Panc1 (cell line): ENCODE measurements around the gene ZBBX. TPM values are rescaled to one million over a fixed set of nuclear protein-coding genes. Genes with fewer than 3 reads are reported as not detected.

Experiments
- ATAC-seq: fragments of 200-7000 bp; cut with Tn5 transposase; 2 replicates; pipeline ENCODE4 v1.9.1; 2020; ENCODE audit warnings: mild to moderate bottlenecking, moderate library complexity
- BruUV-seq: library from RNA; stranded (reverse); fragments of 400-500 nt; replicated peaks from 2 replicates; lab custom pipeline; 2021; lab: Mats Ljungman, UMichigan
- CTCF ChIA-PET: fragments of 300-600 bp; sonication (Branson Sonifier 250); formaldehyde crosslinking; loops from one replicate; lab custom pipeline; 2022; ENCODE audit warnings: antibody characterized with exemption; lab: Charles Lee
- POLR2A ChIA-PET: fragments of 300-600 bp; sonication (Branson Sonifier 250); formaldehyde crosslinking; loops from one replicate; lab custom pipeline; 2022; ENCODE audit warnings: antibody characterized with exemption; lab: Charles Lee
- DNase-seq: peaks from one replicate; pipeline ENCODE4 v3.0.0-alpha.2; 2010; ENCODE audit warnings: low read depth, low spot score
- H3K27ac ChIP-seq: 2 replicates; pipeline ENCODE4 v1.5.1; 2011; ENCODE audit warnings: mild to moderate bottlenecking, low read length, inconsistent platforms
- H3K27me3 ChIP-seq: fragments of 200-500 bp; sonication (Bioruptor generic); 2 replicates; pipeline ENCODE4 v1.6.0; 2014; ENCODE audit warnings: low read length, inconsistent platforms; ENCODE audit not compliant: control insufficient read depth, insufficient read depth
- H3K36me3 ChIP-seq: fragments of 200-500 bp; sonication (Bioruptor generic); 2 replicates; pipeline ENCODE4 v1.5.1; 2014; ENCODE audit warnings: inconsistent platforms, mild to moderate bottlenecking, low read length, moderate library complexity; ENCODE audit not compliant: control insufficient read depth, insufficient read depth
- H3K4me1 ChIP-seq: 2 replicates; pipeline ENCODE4 v1.5.1; 2011; ENCODE audit warnings: inconsistent platforms, mild to moderate bottlenecking, low read length, moderate library complexity; ENCODE audit not compliant: control insufficient read depth, insufficient read depth
- H3K4me3 ChIP-seq, 2 experiments: 2 replicates each; pipeline ENCODE4 v1.5.1; 2011 to 2012; ENCODE audit warnings: low read depth in 2 of 2, low read length in 2 of 2, mild to moderate bottlenecking in 2 of 2, inconsistent platforms in 1 of 2, moderate library complexity in 1 of 2
- H3K9me3 ChIP-seq: fragments of 200-500 bp; sonication (Bioruptor generic); 2 replicates; pipeline ENCODE4 v1.5.1; 2014; ENCODE audit warnings: low read depth, mild to moderate bottlenecking, inconsistent platforms, low read length, moderate library complexity; ENCODE audit not compliant: control insufficient read depth, insufficient read depth
- POLR2AphosphoS5 ChIP-seq: IDR thresholded peaks from 2 replicates; pipeline ENCODE4 v1.6.1; 2012; ENCODE audit warnings: mild to moderate bottlenecking, low read depth, low read length, moderate library complexity
- SIN3A ChIP-seq: IDR thresholded peaks from 2 replicates; pipeline ENCODE4 v1.6.1; 2012; ENCODE audit warnings: low read depth, mild to moderate bottlenecking, low read length, moderate library complexity, borderline replicate concordance; ENCODE audit not compliant: insufficient read depth
- TCF7L2 ChIP-seq: IDR thresholded peaks from 2 replicates; pipeline ENCODE4 v1.6.1; 2011; ENCODE audit warnings: mild to moderate bottlenecking, low read depth, low read length, inconsistent platforms
- in situ Hi-C: cut with HindIII; loops from 2 replicates; pipeline ENCODE4 v1.10.0; 2016; ENCODE audit warnings: low sequenced_read_pairs, low pct_unique_long_range_greater_than_20kb
- intact Hi-C: fragments of 100-400 bp; cut with micrococcal nuclease; formaldehyde crosslinking; loops from one replicate; pipeline ENCODE4 v1.10.0; 2022; ENCODE audit not compliant: unreplicated experiment
- total RNA-seq: library from RNA; stranded (reverse); gene quantifications from one replicate; pipeline ENCODE4 v1.2.1, GENCODE V29; 2021; ENCODE audit not compliant: unreplicated experiment
- TF ChIP-seq, protein P1 (sequence below): fragments of 450-650 bp; IDR thresholded peaks from 2 replicates; pipeline ENCODE4 v1.5.1; 2017; ENCODE audit warnings: mild to moderate bottlenecking
- TF ChIP-seq, protein P2 (sequence below), 2 experiments: IDR thresholded peaks; 2 replicates each; pipeline ENCODE4 v1.6.1; 2011 to 2012; ENCODE audit warnings: low read depth in 2 of 2, control low read depth in 1 of 2, low read length in 1 of 2, mild to moderate bottlenecking in 1 of 2, moderate library complexity in 1 of 2; ENCODE audit not compliant: insufficient read depth in 1 of 2

Gene ZBBX
- total RNA-seq, 1 experiment from 2014 or later: not detected

DNA sequence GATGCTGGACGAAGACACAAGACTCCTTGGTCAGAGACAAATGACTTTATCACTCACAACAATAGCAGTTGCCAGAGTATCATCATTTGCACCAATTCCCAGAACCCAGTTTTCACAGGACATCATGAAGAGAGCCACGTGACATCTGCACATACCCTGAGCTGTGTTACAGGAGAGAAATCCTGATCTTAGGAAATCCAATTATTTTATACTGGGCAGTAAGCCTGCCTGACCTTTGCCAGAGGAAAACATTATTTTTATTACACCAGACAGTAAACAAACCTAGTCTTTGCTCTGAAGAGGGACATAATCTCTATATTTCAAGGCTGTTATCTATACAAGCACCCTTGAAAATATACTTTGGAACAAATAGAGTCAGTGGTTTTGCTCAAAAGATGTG lies 77.4 kb downstream of the ZBBX start:
- no peak for ATAC-seq
- no peak overlapping the region for H3K27ac ChIP-seq
- TF ChIP-seq, protein P1, sequence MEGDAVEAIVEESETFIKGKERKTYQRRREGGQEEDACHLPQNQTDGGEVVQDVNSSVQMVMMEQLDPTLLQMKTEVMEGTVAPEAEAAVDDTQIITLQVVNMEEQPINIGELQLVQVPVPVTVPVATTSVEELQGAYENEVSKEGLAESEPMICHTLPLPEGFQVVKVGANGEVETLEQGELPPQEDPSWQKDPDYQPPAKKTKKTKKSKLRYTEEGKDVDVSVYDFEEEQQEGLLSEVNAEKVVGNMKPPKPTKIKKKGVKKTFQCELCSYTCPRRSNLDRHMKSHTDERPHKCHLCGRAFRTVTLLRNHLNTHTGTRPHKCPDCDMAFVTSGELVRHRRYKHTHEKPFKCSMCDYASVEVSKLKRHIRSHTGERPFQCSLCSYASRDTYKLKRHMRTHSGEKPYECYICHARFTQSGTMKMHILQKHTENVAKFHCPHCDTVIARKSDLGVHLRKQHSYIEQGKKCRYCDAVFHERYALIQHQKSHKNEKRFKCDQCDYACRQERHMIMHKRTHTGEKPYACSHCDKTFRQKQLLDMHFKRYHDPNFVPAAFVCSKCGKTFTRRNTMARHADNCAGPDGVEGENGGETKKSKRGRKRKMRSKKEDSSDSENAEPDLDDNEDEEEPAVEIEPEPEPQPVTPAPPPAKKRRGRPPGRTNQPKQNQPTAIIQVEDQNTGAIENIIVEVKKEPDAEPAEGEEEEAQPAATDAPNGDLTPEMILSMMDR: no peak
- TF ChIP-seq SIN3A (no peak), TCF7L2 (no peak), POLR2AphosphoS5 (no peak)
- TF ChIP-seq, protein P2, sequence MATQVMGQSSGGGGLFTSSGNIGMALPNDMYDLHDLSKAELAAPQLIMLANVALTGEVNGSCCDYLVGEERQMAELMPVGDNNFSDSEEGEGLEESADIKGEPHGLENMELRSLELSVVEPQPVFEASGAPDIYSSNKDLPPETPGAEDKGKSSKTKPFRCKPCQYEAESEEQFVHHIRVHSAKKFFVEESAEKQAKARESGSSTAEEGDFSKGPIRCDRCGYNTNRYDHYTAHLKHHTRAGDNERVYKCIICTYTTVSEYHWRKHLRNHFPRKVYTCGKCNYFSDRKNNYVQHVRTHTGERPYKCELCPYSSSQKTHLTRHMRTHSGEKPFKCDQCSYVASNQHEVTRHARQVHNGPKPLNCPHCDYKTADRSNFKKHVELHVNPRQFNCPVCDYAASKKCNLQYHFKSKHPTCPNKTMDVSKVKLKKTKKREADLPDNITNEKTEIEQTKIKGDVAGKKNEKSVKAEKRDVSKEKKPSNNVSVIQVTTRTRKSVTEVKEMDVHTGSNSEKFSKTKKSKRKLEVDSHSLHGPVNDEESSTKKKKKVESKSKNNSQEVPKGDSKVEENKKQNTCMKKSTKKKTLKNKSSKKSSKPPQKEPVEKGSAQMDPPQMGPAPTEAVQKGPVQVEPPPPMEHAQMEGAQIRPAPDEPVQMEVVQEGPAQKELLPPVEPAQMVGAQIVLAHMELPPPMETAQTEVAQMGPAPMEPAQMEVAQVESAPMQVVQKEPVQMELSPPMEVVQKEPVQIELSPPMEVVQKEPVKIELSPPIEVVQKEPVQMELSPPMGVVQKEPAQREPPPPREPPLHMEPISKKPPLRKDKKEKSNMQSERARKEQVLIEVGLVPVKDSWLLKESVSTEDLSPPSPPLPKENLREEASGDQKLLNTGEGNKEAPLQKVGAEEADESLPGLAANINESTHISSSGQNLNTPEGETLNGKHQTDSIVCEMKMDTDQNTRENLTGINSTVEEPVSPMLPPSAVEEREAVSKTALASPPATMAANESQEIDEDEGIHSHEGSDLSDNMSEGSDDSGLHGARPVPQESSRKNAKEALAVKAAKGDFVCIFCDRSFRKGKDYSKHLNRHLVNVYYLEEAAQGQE (IDR thresholded peaks at IDR 0.05; ENCODE audit: insufficient read depth in 1 of 2, low read depth in 2 of 2, low read length in 1 of 2): no peak
- intact Hi-C loops: no loop called here
- BruUV-seq: no TSS peak
- H3K9me3 ChIP-seq: no peaks in the 10 kb centered on the region
- no peaks in the 10 kb centered on the region for H3K27me3 ChIP-seq
- ChIA-PET CTCF (no interaction called here), POLR2A (no interaction called here)
- no peak overlapping the region for H3K4me3 ChIP-seq
- in situ Hi-C loops: no loop called here
- DNase-seq: no peak
- H3K36me3 ChIP-seq: no peaks in the 10 kb centered on the region
- no peaks in the 10 kb centered on the region for H3K4me1 ChIP-seq

DNA sequence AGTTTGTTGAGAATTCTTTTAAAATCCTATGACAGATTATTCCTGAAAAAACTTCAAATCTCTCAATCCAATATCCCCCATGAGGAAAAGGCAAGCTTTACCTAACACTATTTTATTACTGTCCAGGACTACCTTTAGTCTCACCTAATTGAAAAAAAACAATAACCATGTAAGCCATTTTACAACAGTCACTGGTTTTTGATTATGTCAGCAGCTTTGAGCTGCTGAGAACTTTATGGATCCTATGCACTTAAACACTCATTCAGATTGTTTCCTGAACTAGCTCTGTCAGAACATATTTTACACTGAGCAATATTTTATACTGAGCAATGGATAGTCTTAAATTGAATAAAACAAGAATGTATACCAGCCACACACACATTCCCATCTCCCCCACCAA lies 79.9 kb downstream of the ZBBX start:
- TF ChIP-seq, protein P1: no peak
- no peak for TF ChIP-seq SIN3A
- TF ChIP-seq, protein P2 (IDR thresholded peaks at IDR 0.05; ENCODE audit: insufficient read depth in 1 of 2, low read depth in 2 of 2, low read length in 1 of 2): no peak
- no peak for TF ChIP-seq TCF7L2
- TF ChIP-seq POLR2AphosphoS5: no peak
- Histone ChIP-seq H3K27me3 (no peaks in the 10 kb centered on the region), H3K27ac (no peak overlapping the region), H3K36me3 (no peaks in the 10 kb centered on the region), H3K4me1 (no peaks in the 10 kb centered on the region), H3K9me3 (no peaks in the 10 kb centered on the region), H3K4me3 (no peak overlapping the region)
- intact Hi-C loops: no loop called here
- no peak for DNase-seq
- in situ Hi-C loops: no loop called here
- BruUV-seq: no TSS peak
- no peak for ATAC-seq
- CTCF ChIA-PET: no interaction called here
- POLR2A ChIA-PET: no interaction called here
